Transverse colon (tissue), 4 donors: ENCODE measurements around the gene SASH1. TPM values are rescaled to one million over a fixed set of nuclear protein-coding genes. Genes with fewer than 3 reads are reported as not detected.
A peak's percentile ranks its signal among the peaks of the same experiment; 100 is the strongest.

Source experiments
- DNase-seq: peaks from one replicate; pipeline ENCODE4 v3.0.0-alpha.2; 2019
- H3K27ac ChIP-seq, 4 donors: fragments of 200-600 bp; sonication (generic); 2 replicates each; pipeline ENCODE4 v1.5.1; 2016 to 2018; ENCODE audit warnings: inconsistent platforms in 4 of 4
- H3K27me3 ChIP-seq: fragments of 200-600 bp; sonication (generic); 2 replicates; pipeline ENCODE4 v1.5.1; 2017; ENCODE audit warnings: inconsistent platforms
- H3K36me3 ChIP-seq, 4 donors: fragments of 200-600 bp; sonication (generic); 2 replicates each; pipeline ENCODE4 v1.5.1; 2017 to 2019; ENCODE audit warnings: inconsistent platforms in 4 of 4
- H3K4me1 ChIP-seq, 4 donors: fragments of 200-600 bp; sonication (generic); 2 replicates each; pipeline ENCODE4 v1.5.1; 2017 to 2020; ENCODE audit warnings: inconsistent platforms in 4 of 4
- H3K4me3 ChIP-seq, 4 donors: fragments of 200-600 bp; sonication (generic); 1 replicate in 1 of 4; 2 replicates in 3 of 4; pipeline versions ENCODE4 v1.5.1 to v1.6.1; 2017 to 2019; ENCODE audit warnings: inconsistent platforms in 4 of 4
- H3K9me3 ChIP-seq, 2 donors: fragments of 200-600 bp; sonication (generic); 2 replicates each; pipeline ENCODE4 v1.5.1; 2017 to 2019; ENCODE audit warnings: inconsistent platforms in 2 of 2
- CTCF ChIP-seq, 5 experiments: fragments of 200-600 bp in 3 of 5; fragments of 450-650 bp in 2 of 5; sonication (generic) in 3 of 5; IDR thresholded peaks; 1 replicate in 2 of 5; 2 replicates in 3 of 5; pipeline ENCODE4 v1.5.1; 2016 to 2017; ENCODE audit warnings: antibody characterized with exemption in 5 of 5, inconsistent platforms in 3 of 5, mild to moderate bottlenecking in 2 of 5, moderate library complexity in 1 of 5
- EP300 ChIP-seq: sonication (generic); formaldehyde crosslinking; IDR thresholded peaks from one replicate; pipeline ENCODE4 v1.6.1; 2017; ENCODE audit warnings: antibody characterized with exemption, low read depth
- POLR2A ChIP-seq: fragments of 450-650 bp; IDR thresholded peaks from one replicate; pipeline ENCODE4 v1.6.1; 2016; ENCODE audit warnings: antibody characterized with exemption, mild to moderate bottlenecking, moderate library complexity
- POLR2AphosphoS5 ChIP-seq, 3 donors: sonication (generic); formaldehyde crosslinking; IDR thresholded peaks; one replicate each; pipeline ENCODE4 v1.6.1; 2016; ENCODE audit warnings: antibody characterized with exemption in 3 of 3
- WGBS, 2 donors: methylation state at CpG; one replicate each; pipeline ENCODE4 v1.1.5; 2018; ENCODE audit warnings: low coverage in 1 of 2; 5-methylcytosine and 5-hydroxymethylcytosine counted together
- in situ Hi-C, 4 donors: fragments of 200-750 bp; cut with MboI; loops; one replicate each; pipeline versions ENCODE4 v1.15.0 to v1.15.1; 2017; ENCODE audit warnings: low sequenced_read_pairs in 3 of 4, low pct_ligation_motif_present in 1 of 4, low pct_unique_long_range_greater_than_20kb in 1 of 4
- intact Hi-C: fragments of 100-400 bp; cut with DNase I; formaldehyde crosslinking; loops from one replicate; pipeline ENCODE4 v1.15.1; 2023; ENCODE audit warnings: low total_unique reads
- total RNA-seq, 4 donors: library from RNA; depleted of rRNA; stranded (reverse); fragments of >200 nt; gene quantifications; one replicate each; pipeline ENCODE4 v1.1.0, GENCODE V29; 2016

SASH1 gene
- total RNA-seq, 4 donors from 2014 or later = 16.5 to 71.6 (median 28.7) TPM

DNA sequence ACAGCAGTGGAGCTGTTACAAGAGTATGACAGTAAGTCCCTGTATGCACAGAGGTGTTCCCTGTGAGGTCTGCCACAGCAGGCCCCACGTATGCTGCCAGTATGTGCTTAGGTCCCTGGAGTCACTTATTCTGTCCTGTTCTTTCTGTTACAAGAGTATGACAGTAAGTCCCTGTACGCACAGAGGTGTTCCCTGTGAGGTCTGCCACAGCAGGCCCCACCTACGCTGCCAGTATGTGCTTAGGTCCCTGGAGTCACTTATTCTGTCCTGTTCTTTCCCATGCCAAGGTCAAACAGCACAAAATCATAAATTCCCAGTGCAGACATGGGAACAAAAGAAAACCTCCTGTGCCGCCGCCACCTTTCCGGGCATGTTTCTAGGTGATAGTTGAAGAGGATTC, 192.2 kb downstream of the SASH1 start:
- no peaks in the 10 kb centered on the region for H3K9me3 ChIP-seq
- TF ChIP-seq EP300 = no peak
- peaks cover 0 to 5% (median 0%) of the 10 kb centered on the region in 4 donors for H3K4me1 ChIP-seq
- WGBS, 2 donors = 96 to 97% methylated on average over 4 to 6 of the region's 6 CpGs
- in situ Hi-C loops (no loop called here), intact Hi-C loops (no loop called here)
- H3K27me3 ChIP-seq = no peaks in the 10 kb centered on the region
- H3K4me3 ChIP-seq = no peak overlapping the region
- no peak for DNase-seq
- no peak overlapping the region for H3K27ac ChIP-seq
- peaks cover 0 to 18% (median 4%) of the 10 kb centered on the region in 4 donors for H3K36me3 ChIP-seq

DNA sequence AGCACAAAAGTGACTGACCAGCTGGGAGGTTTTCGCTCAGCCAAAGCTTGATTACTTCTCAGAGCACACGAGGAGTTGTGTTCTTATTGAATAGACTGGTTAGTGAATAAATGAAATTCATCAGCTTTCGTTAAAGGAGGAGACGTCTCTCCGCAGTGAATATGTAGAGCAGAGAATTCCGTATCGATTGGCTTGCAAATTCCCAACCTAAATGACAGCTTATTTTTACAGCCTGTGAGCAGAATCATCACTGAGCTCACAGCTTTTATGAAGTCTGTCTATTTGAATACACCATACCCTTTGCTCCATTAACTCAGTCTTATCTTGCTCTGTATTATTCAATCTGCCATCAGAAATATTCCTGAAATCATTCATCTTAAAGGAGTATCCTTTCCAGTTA, 192.7 kb downstream of the SASH1 start:
- no peak overlapping the region for H3K27ac ChIP-seq

DNA sequence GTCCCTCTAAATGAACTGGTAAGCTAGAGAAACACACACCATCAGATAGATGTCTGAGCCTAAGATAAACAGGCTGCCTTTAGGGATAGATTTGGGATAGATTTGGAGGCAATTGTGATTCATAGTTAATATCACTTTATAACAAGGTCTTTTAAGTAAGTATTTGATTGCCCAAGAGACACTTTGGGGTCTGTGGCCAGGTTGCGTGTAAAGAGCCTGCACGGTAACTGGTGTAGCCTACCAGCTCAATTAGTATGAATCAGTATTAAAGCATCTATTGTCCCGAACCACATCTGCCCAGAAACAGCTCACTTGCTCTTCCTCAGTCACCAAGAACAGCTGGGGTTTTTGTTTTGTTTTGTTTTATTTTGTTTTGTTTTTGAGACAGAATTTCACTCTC, 193.3 kb downstream of the SASH1 start:
- Histone ChIP-seq H3K27me3 (no peaks in the 10 kb centered on the region), H3K27ac (no peak overlapping the region), H3K9me3 (no peaks in the 10 kb centered on the region), H3K36me3 (peaks cover 0 to 18% (median 5%) of the 10 kb centered on the region in 4 donors), H3K4me1 (peaks cover 0 to 2% (median 0%) of the 10 kb centered on the region in 4 donors), H3K4me3 (no peak overlapping the region)
- no peak for TF ChIP-seq POLR2AphosphoS5 (IDR thresholded peaks at IDR 0.05)
- no peak for TF ChIP-seq POLR2A
- TF ChIP-seq EP300 = no peak
- TF ChIP-seq CTCF (IDR thresholded peaks at IDR 0.05) = no peak
- WGBS, 2 donors = 76 to 88% methylated on average over 3 of the region's 3 CpGs
- no peak for DNase-seq
- in situ Hi-C loops (no loop called here), intact Hi-C loops (no loop called here)

More for the DNA sequence above, 192.7 kb downstream of the SASH1 start:
- Histone ChIP-seq H3K4me1 (peaks cover 0 to 5% (median 0%) of the 10 kb centered on the region in 4 donors), H3K9me3 (no peaks in the 10 kb centered on the region), H3K4me3 (no peak overlapping the region), H3K36me3 (peaks cover 0 to 18% (median 4%) of the 10 kb centered on the region in 4 donors), H3K27me3 (no peaks in the 10 kb centered on the region)
- in situ Hi-C loops (no loop called here), intact Hi-C loops (no loop called here)
- WGBS, 2 donors = 95% methylated on average over 7 of the region's 7 CpGs; no CpG with 5 or more reads in 1 of the 2 donors
- DNase-seq = no peak
- TF ChIP-seq POLR2AphosphoS5 (IDR thresholded peaks at IDR 0.05) (no peak), EP300 (no peak), CTCF (IDR thresholded peaks at IDR 0.05) (no peak), POLR2A (no peak)

GRCh38 chr6:148538261-148539190, 195.9 kb downstream of the SASH1 start:
- in situ Hi-C loops = no loop called here
- TF ChIP-seq CTCF (IDR thresholded peaks at IDR 0.05) (no peak), POLR2A (no peak), POLR2AphosphoS5 (IDR thresholded peaks at IDR 0.05) (no peak), EP300 (no peak)
- WGBS, 2 donors = 61 to 68% methylated on average over 12 to 13 of the region's 13 CpGs
- Histone ChIP-seq H3K4me3 (no peak overlapping the region), H3K27ac (peak overlapping the region; percentile 35 to 56 (median 44)), H3K36me3 (peaks cover 0 to 19% (median 5%) of the 10 kb centered on the region in 4 donors), H3K4me1 (no peaks in the 10 kb centered on the region), H3K27me3 (no peaks in the 10 kb centered on the region), H3K9me3 (no peaks in the 10 kb centered on the region)
- intact Hi-C loops = no loop called here
- no peak for DNase-seq
